GM21576 (cell line): ENCODE data around the gene CYB5R3.
A peak's percentile ranks its signal among the peaks of the same experiment; 100 is the strongest.
"Not testable (repeated sequence)": the region's sequence is repeated elsewhere in the genome, so short reads cannot be mapped to it uniquely, and the experiment has no call there.

Experiments used
- ATAC-seq: cut with Tn5 transposase; IDR thresholded peaks from one replicate; pipeline ENCODE4 v1.9.1; 2021; ENCODE audit warnings: mild to moderate bottlenecking, moderate library complexity; ENCODE audit not compliant: unreplicated experiment

CYB5R3 gene

GRCh38 chr22:42679691-42680090 is 30.5 kb upstream of the CYB5R3 start:
- no peak for ATAC-seq

- no peak for ATAC-seq
Measured at GRCh38 chr22:42678894-42679293, 29.7 kb upstream of the CYB5R3 start.

- not testable (repeated sequence) for ATAC-seq
Measured at GRCh38 chr22:42677936-42678335, 28.7 kb upstream of the CYB5R3 start.

- ATAC-seq, result no peak
Measured at GRCh38 chr22:42676059-42676607, 26.9 kb upstream of the CYB5R3 start.

- no peak for ATAC-seq
Measured at GRCh38 chr22:42673898-42674401, 24.8 kb upstream of the CYB5R3 start.

GRCh38 chr22:42673071-42673470 is 23.9 kb upstream of the CYB5R3 start:
- not testable (repeated sequence) for ATAC-seq

GRCh38 chr22:42670921-42671709 is 21.9 kb upstream of the CYB5R3 start:
- ATAC-seq, result no peak

- ATAC-seq, result no peak
Measured at GRCh38 chr22:42670046-42670445, 20.9 kb upstream of the CYB5R3 start.

GRCh38 chr22:42666393-42666792 is 17.2 kb upstream of the CYB5R3 start:
- ATAC-seq, result not testable (repeated sequence)

GRCh38 chr22:42664976-42665831 is 16.0 kb upstream of the CYB5R3 start:
- no peak for ATAC-seq

GRCh38 chr22:42661985-42662831 is 13.0 kb upstream of the CYB5R3 start:
- ATAC-seq, result peak; percentile 56

- no peak for ATAC-seq
Measured at GRCh38 chr22:42656578-42656977, 7.4 kb upstream of the CYB5R3 start.

- no peak for ATAC-seq
Measured at GRCh38 chr22:42655693-42656092, 6.5 kb upstream of the CYB5R3 start.

GRCh38 chr22:42654436-42655073 is 5.4 kb upstream of the CYB5R3 start:
- no peak for ATAC-seq

- no peak for ATAC-seq
Measured at GRCh38 chr22:42653999-42654398, 4.8 kb upstream of the CYB5R3 start.

GRCh38 chr22:42651134-42651533 is 1.9 kb upstream of the CYB5R3 start:
- no peak for ATAC-seq

GRCh38 chr22:42648368-42649245 is 585 bp downstream of the CYB5R3 start:
- ATAC-seq, result peak; percentile 6

GRCh38 chr22:42648017-42648367 is 1.2 kb downstream of the CYB5R3 start:
- no peak for ATAC-seq
